Parathyroid adenoma (tissue), 2 donors: ENCODE results near the gene SRGAP3.

ENCODE experiments used
- H2AFZ ChIP-seq: fragments of 300-600 bp; sonication (generic); one replicate; pipeline ENCODE4 v1.7.0; 2017; ENCODE audit warnings: antibody characterized with exemption, mild to moderate bottlenecking
- H3K27ac ChIP-seq: fragments of 300-600 bp; sonication (generic); one replicate; pipeline ENCODE4 v1.7.0; 2017
- H3K27me3 ChIP-seq: fragments of 300-600 bp; sonication (generic); one replicate; pipeline ENCODE4 v1.7.0; 2017; ENCODE audit warnings: low read length; ENCODE audit not compliant: control insufficient read depth, insufficient read depth
- H3K36me3 ChIP-seq: fragments of 300-600 bp; sonication (generic); one replicate; pipeline ENCODE4 v1.7.0; 2017; ENCODE audit warnings: low read length; ENCODE audit not compliant: control insufficient read depth, insufficient read depth
- H3K4me1 ChIP-seq: fragments of 300-600 bp; sonication (generic); one replicate; pipeline ENCODE4 v1.7.0; 2017; ENCODE audit warnings: control low read depth
- H3K4me2 ChIP-seq: fragments of 300-600 bp; sonication (generic); one replicate; pipeline ENCODE4 v1.7.0; 2017; ENCODE audit warnings: low read length
- H3K4me3 ChIP-seq: fragments of 300-600 bp; sonication (generic); one replicate; pipeline ENCODE4 v1.7.0; 2017; ENCODE audit warnings: low read depth, low read length
- H3K79me2 ChIP-seq: fragments of 300-600 bp; sonication (generic); one replicate; pipeline ENCODE4 v1.7.0; 2017; ENCODE audit warnings: control low read depth
- H3K9ac ChIP-seq: fragments of 300-600 bp; sonication (generic); one replicate; pipeline ENCODE4 v1.7.0; 2017; ENCODE audit warnings: mild to moderate bottlenecking
- H3K9me3 ChIP-seq: fragments of 300-600 bp; sonication (generic); one replicate; pipeline ENCODE4 v1.7.0; 2017; ENCODE audit warnings: low read length; ENCODE audit not compliant: control insufficient read depth
- TF ChIP-seq, protein P1 (sequence below): fragments of 300-600 bp; sonication (generic); IDR thresholded peaks from one replicate; pipeline ENCODE4 v1.7.0; 2017; ENCODE audit warnings: antibody characterized with exemption, mild to moderate bottlenecking
- donor health status: primary hyperparathyroidism.

The SRGAP3 gene

DNA sequence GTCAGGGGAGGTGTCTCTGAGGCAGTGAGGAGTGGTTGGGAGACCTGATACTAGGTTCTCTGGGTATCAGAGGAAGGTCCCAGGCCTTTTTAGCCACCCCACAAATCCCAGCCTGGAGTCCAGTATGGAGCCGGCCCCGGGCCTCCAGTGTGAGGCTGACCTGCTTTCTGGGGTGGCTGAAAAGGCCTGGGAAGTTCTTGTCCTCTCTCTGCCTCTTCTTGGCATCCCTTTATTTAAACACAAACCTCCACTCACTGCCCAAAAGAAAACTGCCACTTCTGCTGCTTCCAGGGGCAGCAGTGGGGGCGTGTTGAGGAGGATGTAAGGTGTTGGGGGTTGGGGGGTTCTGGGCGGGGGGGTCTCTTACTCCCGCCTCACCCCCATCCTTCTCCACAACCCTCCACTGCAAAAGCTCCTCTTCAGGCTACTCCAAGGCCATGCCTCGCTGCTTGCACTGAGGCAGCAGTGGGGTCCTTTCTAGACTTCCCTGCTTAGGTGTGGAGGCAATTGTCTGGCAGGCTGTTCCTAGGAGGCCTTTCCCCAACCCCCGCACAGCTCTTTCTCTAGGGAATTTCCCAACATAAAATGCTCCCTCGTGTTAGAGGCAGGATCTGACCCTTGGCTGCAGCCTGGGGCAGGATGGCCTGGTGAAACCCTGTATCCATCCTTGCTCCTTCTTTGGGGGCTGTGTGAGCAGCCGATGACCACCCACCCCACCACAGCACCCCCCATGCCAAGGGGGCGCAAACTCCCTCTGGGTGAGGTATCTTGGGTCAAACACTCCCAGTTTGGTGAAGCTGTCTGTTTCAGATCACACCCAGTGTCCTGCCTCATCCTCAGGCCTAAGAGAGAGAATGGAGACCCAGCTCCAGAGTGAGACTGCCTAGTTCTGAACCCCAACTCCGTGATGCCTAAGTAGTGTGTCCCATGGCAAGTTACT is 274.1 kb downstream of the SRGAP3 start:
- Histone ChIP-seq H2AFZ (no peak overlapping the region), H3K4me2 (no peak overlapping the region), H3K4me3 (no peak overlapping the region), H3K9me3 (no peaks in the 10 kb centered on the region), H3K27me3 (no peaks in the 10 kb centered on the region), H3K27ac (no peak overlapping the region), H3K36me3 (no peaks in the 10 kb centered on the region), H3K9ac (no peak overlapping the region), H3K4me1 (no peaks in the 10 kb centered on the region), H3K79me2 (no peaks in the 10 kb centered on the region)
- TF ChIP-seq, protein P1, sequence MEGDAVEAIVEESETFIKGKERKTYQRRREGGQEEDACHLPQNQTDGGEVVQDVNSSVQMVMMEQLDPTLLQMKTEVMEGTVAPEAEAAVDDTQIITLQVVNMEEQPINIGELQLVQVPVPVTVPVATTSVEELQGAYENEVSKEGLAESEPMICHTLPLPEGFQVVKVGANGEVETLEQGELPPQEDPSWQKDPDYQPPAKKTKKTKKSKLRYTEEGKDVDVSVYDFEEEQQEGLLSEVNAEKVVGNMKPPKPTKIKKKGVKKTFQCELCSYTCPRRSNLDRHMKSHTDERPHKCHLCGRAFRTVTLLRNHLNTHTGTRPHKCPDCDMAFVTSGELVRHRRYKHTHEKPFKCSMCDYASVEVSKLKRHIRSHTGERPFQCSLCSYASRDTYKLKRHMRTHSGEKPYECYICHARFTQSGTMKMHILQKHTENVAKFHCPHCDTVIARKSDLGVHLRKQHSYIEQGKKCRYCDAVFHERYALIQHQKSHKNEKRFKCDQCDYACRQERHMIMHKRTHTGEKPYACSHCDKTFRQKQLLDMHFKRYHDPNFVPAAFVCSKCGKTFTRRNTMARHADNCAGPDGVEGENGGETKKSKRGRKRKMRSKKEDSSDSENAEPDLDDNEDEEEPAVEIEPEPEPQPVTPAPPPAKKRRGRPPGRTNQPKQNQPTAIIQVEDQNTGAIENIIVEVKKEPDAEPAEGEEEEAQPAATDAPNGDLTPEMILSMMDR: no peak

DNA sequence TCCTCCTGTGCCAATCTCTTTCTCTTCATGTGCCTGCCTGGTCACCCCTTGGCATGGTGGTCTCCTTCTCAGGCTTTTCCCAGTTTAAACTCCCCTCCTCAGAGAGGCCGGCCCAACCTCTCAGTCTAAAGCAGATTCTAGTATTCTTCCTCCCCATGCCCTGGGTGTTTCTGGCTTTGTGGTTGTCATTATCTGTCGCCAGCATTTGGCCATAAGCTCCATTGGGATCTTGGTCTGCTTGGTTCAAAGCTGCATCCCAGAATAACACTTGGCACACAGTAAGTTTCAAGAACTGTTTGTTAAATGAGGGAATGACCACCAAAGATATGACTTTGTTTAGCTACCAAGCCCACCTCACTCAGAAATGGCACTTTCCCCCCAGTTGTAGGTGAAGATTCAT is 275.0 kb downstream of the SRGAP3 start:
- TF ChIP-seq, protein P1: no peak
- no peaks in the 10 kb centered on the region for H3K79me2 ChIP-seq
- H3K9ac ChIP-seq: no peak overlapping the region

GRCh38 chr3:8972639-8973038 is 276.8 kb downstream of the SRGAP3 start:
- TF ChIP-seq, protein P1: no peak
- Histone ChIP-seq H3K27me3 (no peaks in the 10 kb centered on the region), H3K36me3 (no peaks in the 10 kb centered on the region)

More for the DNA sequence above, 275.0 kb downstream of the SRGAP3 start:
- H2AFZ ChIP-seq: no peak overlapping the region
- H3K4me1 ChIP-seq: no peaks in the 10 kb centered on the region
- no peak overlapping the region for H3K4me2 ChIP-seq
- no peaks in the 10 kb centered on the region for H3K36me3 ChIP-seq
- H3K27me3 ChIP-seq: no peaks in the 10 kb centered on the region
- H3K4me3 ChIP-seq: no peak overlapping the region
- no peaks in the 10 kb centered on the region for H3K9me3 ChIP-seq
- no peak overlapping the region for H3K27ac ChIP-seq

DNA sequence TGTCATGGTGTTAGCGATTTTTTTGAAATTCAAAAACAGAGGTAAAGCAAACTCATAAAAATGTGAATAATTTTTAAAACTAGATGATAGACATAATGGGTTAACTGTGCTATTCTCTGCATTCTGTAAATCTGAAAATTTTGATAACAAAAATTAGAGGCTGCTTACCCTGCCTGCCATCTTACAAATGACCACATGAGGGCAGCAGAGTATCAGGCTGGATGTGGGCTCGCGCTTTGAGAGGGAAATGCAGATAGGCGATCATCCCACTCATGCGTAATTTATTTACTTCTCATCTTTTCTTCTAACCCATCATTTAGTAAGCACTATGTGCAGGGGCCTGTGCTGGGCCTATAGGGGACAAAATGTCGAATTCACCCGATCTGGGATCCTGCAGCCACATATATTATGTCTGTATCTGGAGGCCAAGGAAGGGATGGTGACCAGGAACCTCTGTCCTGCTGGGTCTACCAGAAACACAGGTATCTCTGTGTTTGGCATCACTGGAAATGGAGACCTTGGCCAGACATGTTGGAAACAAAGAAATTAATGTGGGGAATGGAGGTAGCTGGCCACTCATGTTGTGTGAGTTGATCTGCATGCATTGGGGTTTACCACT is 278.4 kb downstream of the SRGAP3 start:
- Histone ChIP-seq H3K79me2 (no peaks in the 10 kb centered on the region), H3K4me2 (no peak overlapping the region), H3K27me3 (no peaks in the 10 kb centered on the region), H2AFZ (peak overlapping the region; percentile 10), H3K9ac (no peak overlapping the region), H3K9me3 (no peaks in the 10 kb centered on the region), H3K27ac (no peak overlapping the region), H3K4me1 (no peaks in the 10 kb centered on the region), H3K4me3 (no peak overlapping the region), H3K36me3 (no peaks in the 10 kb centered on the region)
- TF ChIP-seq, protein P1: peak; percentile 99

More at GRCh38 chr3:8972639-8973038, 276.8 kb downstream of the SRGAP3 start:
- H3K9me3 ChIP-seq: no peaks in the 10 kb centered on the region
- no peak overlapping the region for H3K27ac ChIP-seq
- no peak overlapping the region for H3K4me3 ChIP-seq
- no peaks in the 10 kb centered on the region for H3K79me2 ChIP-seq
- no peaks in the 10 kb centered on the region for H3K4me1 ChIP-seq
- H3K4me2 ChIP-seq: no peak overlapping the region
- no peak overlapping the region for H3K9ac ChIP-seq
- H2AFZ ChIP-seq: no peak overlapping the region
